BE2C (cell line): ENCODE results near the gene DOCK11.

ENCODE experiments used
- DNase-seq: peaks from one replicate; pipeline ENCODE4 v3.0.0-alpha.2; 2020
- H3K27me3 ChIP-seq: fragments of 250-450 bp; sonication (Bioruptor Pico); 2 replicates; pipeline ENCODE4 v1.5.1; 2020; ENCODE audit warnings: mild to moderate bottlenecking
- H3K36me3 ChIP-seq: fragments of 250-450 bp; sonication (Bioruptor Pico); 2 replicates; pipeline ENCODE4 v1.5.1; 2020; ENCODE audit warnings: mild to moderate bottlenecking
- H3K4me1 ChIP-seq: fragments of 250-450 bp; sonication (Bioruptor Pico); 2 replicates; pipeline ENCODE4 v1.5.1; 2020
- H3K4me3 ChIP-seq: 2 replicates; pipeline ENCODE4 v1.5.1; 2011; ENCODE audit warnings: low read depth, low read length
- H3K9me3 ChIP-seq: fragments of 250-450 bp; sonication (Bioruptor Pico); 2 replicates; pipeline ENCODE4 v1.5.1; 2020
- TF ChIP-seq, protein P1 (sequence below): IDR thresholded peaks from 2 replicates; pipeline ENCODE4 v1.5.1; 2012; ENCODE audit warnings: mild to moderate bottlenecking, low read depth, low read length

DOCK11 gene

GRCh38 chrX:118558926-118559325 lies 63.3 kb downstream of the DOCK11 start:
- Histone ChIP-seq H3K9me3 (no peaks in the 10 kb centered on the region), H3K4me3 (no peak overlapping the region), H3K36me3 (no peaks in the 10 kb centered on the region), H3K27me3 (no peaks in the 10 kb centered on the region), H3K4me1 (no peaks in the 10 kb centered on the region)
- TF ChIP-seq, protein P1, sequence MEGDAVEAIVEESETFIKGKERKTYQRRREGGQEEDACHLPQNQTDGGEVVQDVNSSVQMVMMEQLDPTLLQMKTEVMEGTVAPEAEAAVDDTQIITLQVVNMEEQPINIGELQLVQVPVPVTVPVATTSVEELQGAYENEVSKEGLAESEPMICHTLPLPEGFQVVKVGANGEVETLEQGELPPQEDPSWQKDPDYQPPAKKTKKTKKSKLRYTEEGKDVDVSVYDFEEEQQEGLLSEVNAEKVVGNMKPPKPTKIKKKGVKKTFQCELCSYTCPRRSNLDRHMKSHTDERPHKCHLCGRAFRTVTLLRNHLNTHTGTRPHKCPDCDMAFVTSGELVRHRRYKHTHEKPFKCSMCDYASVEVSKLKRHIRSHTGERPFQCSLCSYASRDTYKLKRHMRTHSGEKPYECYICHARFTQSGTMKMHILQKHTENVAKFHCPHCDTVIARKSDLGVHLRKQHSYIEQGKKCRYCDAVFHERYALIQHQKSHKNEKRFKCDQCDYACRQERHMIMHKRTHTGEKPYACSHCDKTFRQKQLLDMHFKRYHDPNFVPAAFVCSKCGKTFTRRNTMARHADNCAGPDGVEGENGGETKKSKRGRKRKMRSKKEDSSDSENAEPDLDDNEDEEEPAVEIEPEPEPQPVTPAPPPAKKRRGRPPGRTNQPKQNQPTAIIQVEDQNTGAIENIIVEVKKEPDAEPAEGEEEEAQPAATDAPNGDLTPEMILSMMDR: no peak
- DNase-seq: no peak

DNA sequence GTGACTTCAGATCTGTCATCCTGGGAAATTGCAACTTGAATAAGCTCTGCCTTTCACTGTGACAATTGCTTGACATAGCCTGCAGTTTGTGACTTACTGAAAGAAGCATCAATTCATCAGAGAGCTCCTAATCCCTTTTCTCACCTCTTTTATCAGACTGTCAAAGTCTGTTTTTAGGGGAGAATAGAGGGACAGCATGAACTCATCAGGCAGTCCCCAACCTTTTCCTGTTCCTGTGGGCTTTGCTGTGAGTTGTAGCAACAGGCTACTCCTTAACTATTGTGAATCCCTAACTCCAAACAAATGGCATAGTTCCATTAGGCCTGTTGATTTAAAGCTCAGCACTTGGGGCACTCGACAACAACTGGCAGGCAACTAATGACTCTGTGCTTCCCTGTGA lies 64.9 kb downstream of the DOCK11 start:
- no peaks in the 10 kb centered on the region for H3K27me3 ChIP-seq
- H3K4me3 ChIP-seq: no peak overlapping the region
- DNase-seq: no peak
- no peaks in the 10 kb centered on the region for H3K36me3 ChIP-seq
- H3K9me3 ChIP-seq: no peaks in the 10 kb centered on the region
- TF ChIP-seq, protein P1: no peak
- H3K4me1 ChIP-seq: no peaks in the 10 kb centered on the region

DNA sequence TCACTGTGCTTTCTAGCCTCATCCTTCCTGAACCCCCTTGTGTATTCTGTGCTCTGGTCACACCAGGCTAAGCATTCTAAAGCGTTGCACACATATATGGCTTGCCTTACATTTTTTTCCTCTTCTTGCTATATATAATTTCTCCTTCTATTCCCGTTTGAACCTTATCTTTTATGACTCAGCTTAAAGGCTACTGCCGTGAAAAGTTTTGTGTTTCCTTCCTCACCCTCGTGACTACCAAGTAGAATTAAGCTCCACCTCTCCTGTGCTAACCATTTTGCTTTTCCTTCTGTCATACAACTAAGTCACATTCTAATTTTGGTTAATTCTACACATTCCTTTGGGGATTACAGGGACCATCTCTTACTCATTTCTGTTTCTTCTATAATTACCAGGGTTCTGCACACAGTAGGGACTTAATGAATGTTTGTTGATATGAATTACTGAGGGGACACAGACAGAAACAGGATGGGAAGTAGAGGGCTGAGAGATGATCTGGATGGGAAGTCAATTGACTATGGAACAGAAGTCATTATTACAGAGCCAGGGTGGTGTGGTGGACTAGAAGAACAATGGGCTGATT lies 67.1 kb downstream of the DOCK11 start:
- TF ChIP-seq, protein P1: no peak
- no peak for DNase-seq
- Histone ChIP-seq H3K4me3 (no peak overlapping the region), H3K4me1 (no peaks in the 10 kb centered on the region), H3K27me3 (no peaks in the 10 kb centered on the region), H3K36me3 (no peaks in the 10 kb centered on the region), H3K9me3 (no peaks in the 10 kb centered on the region)

DNA sequence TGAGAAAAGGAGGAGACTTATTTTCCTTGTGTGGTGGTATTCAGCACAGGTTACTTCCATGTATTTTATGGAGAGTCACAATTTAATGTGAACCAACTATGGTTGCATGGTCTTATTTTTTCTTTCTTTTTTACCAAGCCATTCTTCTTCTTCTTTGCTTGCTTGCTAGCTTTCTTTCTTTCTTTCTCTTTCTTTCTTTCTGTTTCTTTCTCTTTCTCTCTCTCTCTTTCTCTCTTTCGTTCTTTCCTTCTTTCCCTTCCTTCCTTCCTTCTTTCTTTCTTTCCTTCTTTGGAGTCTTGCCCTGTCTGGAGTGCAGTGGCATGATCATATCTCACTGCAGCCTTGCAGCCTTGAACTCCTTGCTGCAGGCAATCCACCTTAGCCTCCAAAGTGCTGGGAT lies 68.9 kb downstream of the DOCK11 start:
- no peak for DNase-seq
- H3K27me3 ChIP-seq: no peaks in the 10 kb centered on the region
- no peaks in the 10 kb centered on the region for H3K4me1 ChIP-seq
- no peak overlapping the region for H3K4me3 ChIP-seq
- TF ChIP-seq, protein P1: no peak
- H3K36me3 ChIP-seq: no peaks in the 10 kb centered on the region
- no peaks in the 10 kb centered on the region for H3K9me3 ChIP-seq

GRCh38 chrX:118565853-118566252 lies 70.2 kb downstream of the DOCK11 start:
- Histone ChIP-seq H3K27me3 (no peaks in the 10 kb centered on the region), H3K9me3 (no peaks in the 10 kb centered on the region), H3K4me1 (no peaks in the 10 kb centered on the region), H3K4me3 (0 out of 2 replicates have a peak overlapping the region, but pooled peaks have one; percentile 2), H3K36me3 (no peaks in the 10 kb centered on the region)
- TF ChIP-seq, protein P1: no peak
- no peak for DNase-seq

DNA sequence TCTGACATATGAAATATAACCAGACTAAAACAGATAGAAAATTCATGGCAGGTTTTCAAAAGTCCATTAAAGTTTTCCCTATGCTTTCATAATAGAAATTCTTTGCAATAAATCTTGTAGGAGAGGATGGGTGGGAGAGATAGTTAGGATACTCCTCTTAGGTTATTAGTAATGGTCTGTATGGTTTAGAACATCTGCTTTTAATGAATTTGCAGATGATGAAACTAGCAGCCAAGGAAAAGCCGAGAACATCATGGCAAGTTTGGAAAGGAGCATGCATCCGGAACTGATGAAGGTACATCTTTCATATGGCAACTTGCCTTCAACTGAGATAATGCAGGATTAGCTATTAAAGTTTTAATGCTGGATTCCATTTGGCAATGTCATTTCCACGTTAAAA lies 70.7 kb downstream of the DOCK11 start:
- Histone ChIP-seq H3K9me3 (no peaks in the 10 kb centered on the region), H3K4me1 (no peaks in the 10 kb centered on the region), H3K36me3 (no peaks in the 10 kb centered on the region), H3K4me3 (no peak overlapping the region), H3K27me3 (no peaks in the 10 kb centered on the region)
- TF ChIP-seq, protein P1: no peak
- DNase-seq: no peak
